D721Med (cell line): ENCODE results near the gene ULK4.

ENCODE experiments used
- DNase-seq: peaks from one replicate; pipeline ENCODE4 v3.0.0; 2011; ENCODE audit warnings: low spot score; ENCODE audit not compliant: insufficient read length
- FAIRE-seq: peaks from 2 replicates; lab custom pipeline; 2011; peaks lifted over from hg19 to GRCh38; lab: Jason Lieb, UNC
- CTCF ChIP-seq: IDR thresholded peaks from 2 replicates; pipeline ENCODE4 v1.5.1; 2012; ENCODE audit warnings: mild to moderate bottlenecking, control low read depth; ENCODE audit not compliant: insufficient read depth; ENCODE audit errors: missing control alignments

Gene ULK4

GRCh38 chr3:41522612-41523011 is 439.3 kb downstream of the ULK4 start:
- no peak for TF ChIP-seq CTCF
- DNase-seq (no peak), FAIRE-seq (no peak)

GRCh38 chr3:41521010-41521655 is 440.8 kb downstream of the ULK4 start:
- TF ChIP-seq CTCF: no peak
- FAIRE-seq (no peak), DNase-seq (no peak)

- TF ChIP-seq CTCF: no peak
- DNase-seq (no peak), FAIRE-seq (no peak)
These were observed 442.2 kb downstream of the ULK4 start for GRCh38 chr3:41519746-41520145.

GRCh38 chr3:41518626-41519025 is 443.3 kb downstream of the ULK4 start:
- no peak for TF ChIP-seq CTCF
- FAIRE-seq (no peak), DNase-seq (no peak)

GRCh38 chr3:41508063-41508696 is 453.7 kb downstream of the ULK4 start:
- FAIRE-seq (no peak), DNase-seq (no peak)
- TF ChIP-seq CTCF: no peak

- no peak for TF ChIP-seq CTCF
- no peak for DNase-seq
- no peak for FAIRE-seq
These were observed 454.4 kb downstream of the ULK4 start for GRCh38 chr3:41507336-41508062.
